Measurements from ENCODE around the gene TSPAN18.
"Not testable (repeated sequence)": the region's sequence is repeated elsewhere in the genome, so short reads cannot be mapped to it uniquely, and the experiment has no call there.

Gene TSPAN18

DNA sequence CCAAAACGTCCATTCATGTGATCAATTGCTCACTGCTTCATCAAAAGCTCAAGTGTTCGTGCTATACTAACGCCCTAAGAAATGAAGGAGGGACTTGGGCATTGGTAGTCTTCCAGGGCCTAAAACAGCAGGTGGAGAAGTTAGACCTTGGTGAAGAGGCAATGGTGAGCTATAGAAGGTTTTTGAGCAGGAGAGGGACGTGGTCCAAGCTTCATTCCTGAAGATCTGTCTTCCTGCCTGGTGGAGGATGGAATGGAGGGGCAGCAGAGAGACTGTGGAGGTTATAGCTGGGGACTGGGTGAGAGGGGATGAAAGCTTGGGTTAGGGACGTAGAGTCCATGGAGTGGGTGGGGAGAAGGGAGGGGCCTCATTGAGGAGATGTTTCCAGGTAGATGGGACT, 126.2 kb downstream of the TSPAN18 start:
- DNase-seq: no peak

DNA sequence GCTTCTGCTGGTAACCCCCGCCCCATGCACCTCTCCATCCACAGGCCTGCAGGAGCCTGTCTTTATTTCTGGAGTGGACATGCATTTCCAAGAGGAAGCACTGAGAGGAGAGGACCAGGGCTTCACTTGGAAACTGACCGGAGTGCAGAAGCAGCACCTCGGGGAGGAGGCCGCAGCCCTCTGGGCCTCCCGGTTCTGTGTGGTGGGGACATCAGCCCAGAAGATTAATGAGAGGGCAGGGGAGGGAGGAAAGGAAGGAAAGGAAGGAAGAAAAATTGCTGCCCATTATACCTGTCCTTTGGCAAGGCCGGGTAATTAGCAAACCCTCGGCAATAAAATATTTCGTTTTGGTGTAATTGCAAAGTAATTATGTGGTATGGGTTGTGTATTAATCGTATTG, 126.9 kb downstream of the TSPAN18 start:
- no peak for DNase-seq

DNA sequence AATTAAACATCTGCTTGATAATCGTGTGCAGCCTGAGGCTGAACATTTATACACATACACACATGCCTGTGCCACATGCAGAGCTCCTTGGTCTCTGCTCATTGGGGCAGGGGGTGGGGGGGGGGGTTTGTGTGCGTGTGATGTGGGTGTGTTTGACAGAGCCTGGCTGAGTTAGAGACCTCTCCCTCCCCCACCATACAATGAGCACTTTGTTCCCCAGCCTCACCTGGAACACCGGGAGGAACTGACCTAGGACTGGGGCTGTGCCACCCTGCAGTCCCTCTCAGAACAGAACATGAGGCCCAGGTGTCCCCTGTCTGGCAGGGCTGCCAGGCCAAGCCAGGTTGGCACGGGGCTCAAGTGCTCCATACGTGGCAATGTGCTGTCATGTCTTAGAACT, 127.3 kb downstream of the TSPAN18 start:
- no peak for DNase-seq

DNA sequence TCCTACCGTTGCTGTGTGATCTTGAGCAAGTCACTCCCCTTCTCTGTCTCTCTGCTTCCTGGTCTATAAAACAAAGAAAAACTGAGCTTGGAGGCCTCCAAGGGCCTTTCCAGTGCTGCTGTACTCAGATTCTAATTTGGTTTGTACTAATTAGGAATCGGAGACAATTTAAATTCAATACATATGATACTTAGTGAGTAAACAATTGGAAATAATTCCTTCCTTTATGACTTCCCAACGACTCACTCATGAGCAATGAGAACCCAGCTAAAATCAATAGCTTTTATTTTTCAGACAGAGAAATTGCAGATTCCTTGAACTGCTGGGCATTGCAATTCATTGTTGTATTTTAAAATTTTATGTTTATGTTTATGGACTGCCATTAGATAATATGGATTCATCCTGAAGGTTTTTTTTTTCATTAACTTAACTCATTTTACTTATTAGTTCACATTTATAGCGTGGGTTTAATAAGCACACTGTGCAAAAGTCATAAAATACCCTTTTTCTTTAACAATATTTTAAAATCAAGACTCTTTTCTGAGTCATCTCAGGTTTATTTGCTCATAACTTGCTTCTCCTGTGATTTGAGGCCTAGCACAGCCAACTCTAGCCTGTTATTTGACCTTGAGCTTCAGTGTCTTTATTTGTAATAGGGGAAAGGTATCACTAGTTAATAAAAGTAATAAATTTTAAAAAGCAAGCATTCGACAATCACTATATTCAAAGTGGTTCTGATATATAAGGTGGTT, 128.2 kb downstream of the TSPAN18 start:
- no peak for DNase-seq

DNA sequence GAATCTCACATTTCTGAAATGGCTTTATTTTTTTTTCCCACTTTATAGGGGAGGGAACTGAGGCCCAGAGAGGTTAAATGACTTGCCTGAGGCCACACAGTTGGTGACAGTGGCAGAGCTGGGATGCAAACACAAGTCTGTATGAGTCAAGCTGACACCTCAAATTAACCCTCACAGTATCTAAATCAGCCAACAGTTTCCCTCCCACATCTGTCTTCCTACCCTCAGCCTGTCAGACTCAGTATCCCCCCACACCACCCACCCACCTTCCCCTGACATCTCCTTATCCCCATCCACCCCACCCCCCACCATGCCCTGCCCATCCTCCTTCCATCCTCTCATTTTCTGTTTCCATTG, 128.7 kb downstream of the TSPAN18 start:
- DNase-seq: no peak

DNA sequence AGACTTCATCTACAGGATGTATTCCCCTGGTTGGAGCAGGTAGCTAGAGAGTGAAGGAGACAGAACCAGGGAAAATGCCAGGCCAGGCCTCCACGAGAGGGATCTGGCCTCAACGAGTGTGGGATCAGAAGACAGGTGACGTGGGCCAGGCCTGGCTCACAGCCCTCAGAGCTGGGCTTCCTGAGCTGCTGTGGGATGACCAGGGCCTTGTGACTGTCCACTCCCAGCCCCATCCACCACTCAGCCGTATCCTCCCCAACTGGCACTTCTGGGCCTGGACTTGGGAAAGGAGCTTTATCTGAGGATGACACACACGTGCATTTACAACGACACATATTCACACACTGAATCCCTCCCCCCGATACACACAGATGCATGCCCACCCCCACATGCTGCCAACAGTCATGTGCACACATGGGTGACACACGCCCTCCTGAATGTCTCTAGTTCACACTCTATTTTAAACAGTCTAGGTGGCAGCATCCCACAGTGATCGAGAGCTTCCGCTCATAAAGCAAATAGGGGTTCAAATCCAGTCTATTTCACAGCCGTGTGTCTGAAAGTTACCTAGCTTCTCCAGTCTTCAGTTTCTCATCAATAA, 130.8 kb downstream of the TSPAN18 start:
- no peak for DNase-seq

DNA sequence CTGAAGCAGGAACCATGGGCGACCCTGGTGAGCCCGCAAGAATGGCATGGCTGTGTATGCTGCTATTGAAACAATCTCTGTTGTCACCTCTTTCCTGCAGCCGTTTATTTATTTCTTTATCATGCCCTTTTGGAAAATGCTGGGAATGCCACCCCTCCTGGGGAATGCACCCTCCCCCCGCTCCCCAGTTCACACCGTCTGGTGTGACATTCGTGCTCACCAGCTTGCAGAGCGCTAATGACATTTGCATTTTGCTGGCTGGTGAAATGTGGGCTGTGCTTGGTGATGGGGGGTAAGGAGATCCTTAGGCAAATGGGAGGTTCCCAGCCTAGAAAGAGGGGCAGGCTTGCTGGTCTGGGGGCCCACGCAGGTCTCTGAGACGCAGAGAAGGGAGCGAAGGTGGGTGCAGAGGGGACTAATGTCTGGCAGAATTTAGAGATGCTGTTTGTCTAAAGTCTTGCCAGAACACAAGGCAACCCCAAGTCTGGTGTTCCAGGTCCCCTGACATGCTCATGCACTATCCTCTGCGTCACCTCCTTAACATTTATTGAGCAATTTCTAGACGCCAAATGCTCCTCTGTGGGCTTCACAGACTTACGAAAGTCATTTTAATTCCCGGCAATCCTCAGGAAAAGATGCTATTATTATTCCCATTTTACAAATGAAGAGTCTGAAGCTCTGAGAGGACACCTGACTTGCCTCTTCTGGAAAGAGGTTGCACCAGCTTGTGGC, 132.2 kb downstream of the TSPAN18 start:
- no peak for DNase-seq

- DNase-seq: no peak
Observed at GRCh38 chr11:44859528-44859925, 132.8 kb downstream of the TSPAN18 start.

GRCh38 chr11:44860346-44860745, 133.6 kb downstream of the TSPAN18 start:
- DNase-seq: no peak

DNA sequence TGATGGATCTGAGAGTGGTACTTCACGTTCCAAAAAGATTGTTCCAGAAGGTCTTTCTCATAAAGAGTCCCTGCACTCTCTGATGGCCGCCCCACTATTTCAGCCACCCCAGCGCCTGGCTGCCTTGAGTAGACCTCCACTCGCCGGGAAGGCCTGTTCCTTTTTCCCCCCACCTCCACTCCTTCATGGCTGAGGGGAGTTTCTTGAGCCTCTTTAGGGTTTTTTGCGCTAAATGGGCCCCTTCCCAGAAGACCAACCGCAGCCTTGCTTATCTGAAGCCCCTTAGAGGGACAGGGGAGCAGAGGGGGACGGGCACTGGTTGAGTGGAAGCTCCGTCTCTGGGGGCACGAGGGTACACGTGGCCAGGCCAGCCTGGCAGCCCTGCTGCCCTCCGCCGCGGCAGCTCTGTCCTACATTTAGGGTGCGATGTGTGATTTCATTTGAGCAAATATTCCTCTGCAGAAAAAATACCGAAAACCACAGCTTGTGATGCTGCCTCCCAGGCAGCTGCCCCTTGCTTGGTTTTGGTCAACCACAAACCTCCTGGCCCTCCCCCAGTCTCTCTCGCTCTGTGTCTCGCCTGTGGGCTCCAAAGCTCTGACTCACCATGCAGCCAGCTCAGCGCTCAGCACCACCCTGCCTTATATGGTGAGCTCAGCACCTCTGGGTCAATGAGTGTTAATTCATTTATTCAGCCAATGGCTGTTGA, 135.2 kb downstream of the TSPAN18 start:
- DNase-seq: no peak

GRCh38 chr11:44862558-44863101, 135.9 kb downstream of the TSPAN18 start:
- no peak for DNase-seq

DNA sequence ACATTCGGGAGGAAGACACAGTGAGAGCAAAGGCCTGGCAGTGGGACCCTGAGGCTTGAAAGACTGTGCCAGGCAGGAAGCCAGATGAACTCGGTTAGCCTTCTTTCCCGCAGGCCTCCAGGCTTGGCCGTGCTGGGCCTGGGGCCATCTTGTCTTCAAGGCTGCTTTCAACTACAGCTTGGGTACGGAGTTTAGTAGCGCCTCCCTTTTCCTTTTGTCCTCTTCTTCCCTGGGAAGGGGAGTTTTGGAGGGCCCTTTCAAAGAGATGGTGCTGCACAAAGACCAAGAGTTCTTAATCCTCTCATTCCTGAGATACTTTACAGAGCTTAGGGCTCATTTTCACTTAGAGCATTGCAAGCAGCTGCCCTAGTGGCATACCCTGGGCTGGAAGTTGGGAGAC, 136.5 kb downstream of the TSPAN18 start:
- DNase-seq: no peak

- DNase-seq: no peak
Observed at GRCh38 chr11:44865866-44866272, 139.1 kb downstream of the TSPAN18 start.

GRCh38 chr11:44866286-44866685, 139.5 kb downstream of the TSPAN18 start:
- DNase-seq: no peak

- DNase-seq: no peak
Observed at GRCh38 chr11:44868021-44868420, 141.3 kb downstream of the TSPAN18 start.

DNA sequence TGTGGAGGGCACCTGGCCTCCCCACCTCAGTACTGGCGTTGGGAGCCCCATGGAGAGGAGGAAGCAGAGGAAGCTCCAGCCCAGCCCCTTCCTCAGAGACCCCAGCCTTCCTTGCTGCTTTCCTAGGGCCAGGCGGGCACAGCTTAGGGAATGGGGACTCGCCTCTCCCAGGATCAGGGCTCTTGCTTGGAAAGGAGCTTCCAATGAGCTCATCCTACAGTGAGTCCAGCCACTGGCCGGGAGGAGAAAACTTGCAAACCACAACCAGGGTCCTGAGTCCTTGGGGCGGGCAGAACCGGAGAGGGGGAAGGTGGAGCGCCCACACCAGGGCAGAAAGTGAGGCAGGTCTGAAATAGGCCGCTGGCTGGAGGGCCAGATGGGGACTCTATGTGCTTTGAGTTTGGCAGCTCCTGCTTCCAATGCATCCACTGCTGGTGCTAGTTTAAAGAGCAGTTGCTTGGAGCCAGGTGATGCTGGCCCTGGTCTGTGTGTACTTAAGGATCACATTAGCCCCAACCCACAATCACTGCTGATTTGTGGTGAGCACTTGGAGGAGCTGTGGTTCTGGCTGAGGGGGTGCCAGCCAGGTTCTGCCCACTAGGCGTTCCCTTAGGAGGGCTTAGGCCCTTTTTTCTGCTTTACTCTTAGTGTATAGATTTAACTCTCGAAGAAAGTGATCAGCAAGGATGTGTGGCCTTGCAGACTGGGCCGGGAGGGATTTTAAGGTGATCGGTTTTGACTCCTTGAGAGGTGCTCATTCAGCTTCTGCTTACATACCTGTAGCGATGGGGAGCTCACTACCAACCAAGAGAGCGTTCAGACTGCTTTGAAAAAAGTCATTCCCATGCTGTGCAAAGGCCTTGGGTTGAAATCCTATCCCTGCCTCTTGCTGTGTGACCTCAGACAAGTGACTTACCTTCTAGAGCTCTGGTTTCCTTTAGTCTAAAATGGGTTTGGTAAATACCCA, 142.0 kb downstream of the TSPAN18 start:
- no peak for DNase-seq

GRCh38 chr11:44870181-44870580, 143.4 kb downstream of the TSPAN18 start:
- no peak for DNase-seq

- no peak for DNase-seq
Observed at GRCh38 chr11:44870615-44871176, 143.9 kb downstream of the TSPAN18 start.

- DNase-seq: not testable (repeated sequence)
Observed at GRCh38 chr11:44871682-44872081, 144.9 kb downstream of the TSPAN18 start.

DNA sequence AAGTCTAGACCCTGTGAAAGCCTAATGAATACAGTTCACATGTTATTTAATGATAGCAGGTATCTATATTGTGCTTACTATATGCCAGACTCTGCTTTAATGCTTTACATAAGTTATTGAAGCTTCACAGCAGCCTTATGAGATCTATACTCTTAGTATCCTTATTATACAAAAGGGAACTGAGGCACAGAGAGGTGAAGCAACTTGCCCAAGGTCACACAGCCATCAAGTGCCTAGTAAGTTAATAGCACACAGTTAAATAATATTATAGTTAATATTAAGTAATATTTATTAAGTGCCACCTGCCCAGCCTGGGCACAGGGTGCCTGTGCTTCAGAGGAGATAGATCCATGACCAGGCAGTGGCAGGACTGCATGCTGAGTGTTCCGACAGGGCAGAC, 145.8 kb downstream of the TSPAN18 start:
- DNase-seq: no peak

GRCh38 chr11:44873537-44873936, 146.8 kb downstream of the TSPAN18 start:
- DNase-seq: no peak

DNA sequence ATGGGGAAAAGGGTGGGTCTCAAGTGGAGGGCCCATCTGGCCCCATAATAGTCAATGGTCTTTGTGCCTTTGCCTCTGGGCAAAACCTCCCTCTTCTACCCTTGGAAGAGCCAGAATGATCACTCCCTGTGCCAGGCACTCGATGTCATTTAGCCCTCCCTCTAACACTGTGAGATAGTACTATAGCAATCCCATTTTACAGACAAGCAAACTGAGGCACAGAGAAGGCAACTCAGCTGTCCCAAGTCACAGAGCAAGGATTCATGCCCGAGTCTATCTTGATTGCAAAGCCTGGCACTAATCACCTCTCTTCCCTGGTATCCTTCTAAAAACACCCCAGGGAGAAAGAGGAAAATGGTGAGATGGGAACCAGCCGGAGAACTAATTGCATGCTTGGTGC, 147.5 kb downstream of the TSPAN18 start:
- DNase-seq: no peak
